Fibroblast of skin of left quadriceps (primary cell): ENCODE results near the gene C1orf159.
"Not testable (repeated sequence)": the region's sequence is repeated elsewhere in the genome, so short reads cannot be mapped to it uniquely, and the experiment has no call there.

ENCODE experiments used
- DNase-seq, 2 experiments: peaks; one replicate each; pipeline ENCODE4 v3.0.0-alpha.2; 2013; ENCODE audit warnings: low read depth in 2 of 2

C1orf159 gene

GRCh38 chr1:1118011-1118875 lies 2.4 kb upstream of the C1orf159 start:
- no peak for DNase-seq

GRCh38 chr1:1117469-1117831 lies 1.6 kb upstream of the C1orf159 start:
- no peak for DNase-seq

- no peak for DNase-seq
These were observed 996 bp upstream of the C1orf159 start for GRCh38 chr1:1116701-1117468.

GRCh38 chr1:1115136-1115785 lies 628 bp downstream of the C1orf159 start:
- no peak for DNase-seq

GRCh38 chr1:1114431-1114830 lies 1.5 kb downstream of the C1orf159 start:
- no peak for DNase-seq

- no peak for DNase-seq
These were observed 3.5 kb downstream of the C1orf159 start for GRCh38 chr1:1112237-1112985.

- DNase-seq = no peak
These were observed 4.2 kb downstream of the C1orf159 start for GRCh38 chr1:1111516-1112236.

GRCh38 chr1:1110561-1110971 lies 5.3 kb downstream of the C1orf159 start:
- no peak for DNase-seq

- DNase-seq = no peak
These were observed 6.1 kb downstream of the C1orf159 start for GRCh38 chr1:1109743-1110142.

- no peak for DNase-seq
These were observed 9.2 kb downstream of the C1orf159 start for GRCh38 chr1:1106510-1107221.

- not testable (repeated sequence) for DNase-seq
These were observed 11.7 kb downstream of the C1orf159 start for GRCh38 chr1:1104152-1104551.

GRCh38 chr1:1101503-1101902 lies 14.4 kb downstream of the C1orf159 start:
- DNase-seq = no peak

- no peak for DNase-seq
These were observed 15.6 kb downstream of the C1orf159 start for GRCh38 chr1:1100296-1100695.

GRCh38 chr1:1099506-1100183 lies 16.2 kb downstream of the C1orf159 start:
- no peak for DNase-seq

- no peak for DNase-seq
These were observed 17.0 kb downstream of the C1orf159 start for GRCh38 chr1:1098681-1099421.

- DNase-seq = not testable (repeated sequence)
These were observed 19.8 kb downstream of the C1orf159 start for GRCh38 chr1:1096136-1096535.

- DNase-seq = no peak
These were observed 20.9 kb downstream of the C1orf159 start for GRCh38 chr1:1094981-1095380.

- no peak for DNase-seq
These were observed 22.3 kb downstream of the C1orf159 start for GRCh38 chr1:1093610-1093943.

GRCh38 chr1:1092894-1093609 lies 22.8 kb downstream of the C1orf159 start:
- DNase-seq = no peak
